NCI-H187 (cell line): ENCODE measurements around the gene PLPPR4.
"Not testable (repeated sequence)": the region's sequence is repeated elsewhere in the genome, so short reads cannot be mapped to it uniquely, and the experiment has no call there.

ENCODE experiments used
- DNase-seq, 2 experiments: peaks; one replicate each; lab custom pipeline; 2025; lab: John Stamatoyannopoulos, UW

PLPPR4 gene, protein sequence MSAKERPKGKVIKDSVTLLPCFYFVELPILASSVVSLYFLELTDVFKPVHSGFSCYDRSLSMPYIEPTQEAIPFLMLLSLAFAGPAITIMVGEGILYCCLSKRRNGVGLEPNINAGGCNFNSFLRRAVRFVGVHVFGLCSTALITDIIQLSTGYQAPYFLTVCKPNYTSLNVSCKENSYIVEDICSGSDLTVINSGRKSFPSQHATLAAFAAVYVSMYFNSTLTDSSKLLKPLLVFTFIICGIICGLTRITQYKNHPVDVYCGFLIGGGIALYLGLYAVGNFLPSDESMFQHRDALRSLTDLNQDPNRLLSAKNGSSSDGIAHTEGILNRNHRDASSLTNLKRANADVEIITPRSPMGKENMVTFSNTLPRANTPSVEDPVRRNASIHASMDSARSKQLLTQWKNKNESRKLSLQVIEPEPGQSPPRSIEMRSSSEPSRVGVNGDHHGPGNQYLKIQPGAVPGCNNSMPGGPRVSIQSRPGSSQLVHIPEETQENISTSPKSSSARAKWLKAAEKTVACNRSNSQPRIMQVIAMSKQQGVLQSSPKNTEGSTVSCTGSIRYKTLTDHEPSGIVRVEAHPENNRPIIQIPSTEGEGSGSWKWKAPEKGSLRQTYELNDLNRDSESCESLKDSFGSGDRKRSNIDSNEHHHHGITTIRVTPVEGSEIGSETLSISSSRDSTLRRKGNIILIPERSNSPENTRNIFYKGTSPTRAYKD

DNA sequence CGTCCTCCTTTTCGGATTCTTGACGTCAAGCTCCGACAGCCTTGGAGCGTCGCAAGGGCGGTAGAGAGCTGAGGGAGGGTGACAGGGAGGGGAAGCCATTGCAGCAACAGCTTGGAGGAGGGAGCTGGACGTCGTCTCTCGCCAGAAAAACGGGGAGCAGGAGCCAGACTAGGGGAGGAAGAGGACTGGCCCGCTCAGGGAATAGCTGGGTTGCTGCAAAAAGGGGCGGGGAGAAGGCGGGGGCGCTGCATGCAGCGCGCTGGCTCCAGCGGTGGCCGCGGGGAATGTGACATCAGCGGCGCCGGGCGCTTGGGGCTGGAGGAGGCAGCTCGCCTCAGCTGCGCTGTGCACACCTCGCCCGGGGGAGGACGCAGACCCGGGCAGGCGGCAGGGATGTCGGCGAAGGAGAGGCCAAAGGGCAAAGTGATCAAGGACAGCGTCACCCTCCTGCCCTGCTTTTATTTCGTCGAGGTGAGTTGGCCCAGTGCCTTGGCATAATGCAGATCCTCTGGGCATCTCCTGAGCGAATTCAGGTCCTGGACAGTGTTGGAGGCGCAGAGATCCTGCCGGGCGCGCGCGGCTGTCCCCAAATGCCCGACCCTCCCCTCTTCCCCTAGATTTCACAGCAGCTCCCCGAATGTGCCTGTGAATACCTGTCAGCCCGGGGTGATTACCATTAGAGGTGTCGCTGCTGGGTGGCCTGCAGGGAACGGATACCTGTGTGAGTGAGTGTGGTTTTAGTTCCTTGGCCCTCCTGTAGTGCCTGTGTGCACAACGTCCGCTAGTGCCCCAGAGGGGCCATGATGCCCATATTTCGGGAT is at the start of gene PLPPR4:
TSS of gene PLPPR4 (plus strand) at position 292 of the 821 bp plus-strand sequence. CDS start at position 394, 102 bp downstream.
- DNase-seq, result no peak

DNA sequence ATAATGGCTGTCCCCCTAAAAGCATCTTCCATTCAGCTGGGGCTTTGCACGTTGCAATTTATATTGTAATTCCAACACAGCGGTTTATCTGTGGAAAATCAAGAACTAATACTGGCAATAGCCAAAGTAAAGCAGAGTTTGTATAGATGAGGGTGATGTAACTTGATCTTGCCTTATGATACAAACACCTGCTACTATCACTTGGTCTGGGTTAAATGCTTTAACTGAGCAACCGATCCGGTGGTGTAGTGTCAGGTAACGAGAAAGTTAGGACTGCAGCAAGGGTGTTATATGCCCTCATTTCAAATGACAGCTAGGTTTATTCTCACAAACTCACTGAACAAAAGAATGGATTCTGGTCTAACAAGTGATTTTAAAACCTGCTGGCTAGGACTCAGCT is 47.3 kb upstream of the PLPPR4 start:
- no peak for DNase-seq

DNA sequence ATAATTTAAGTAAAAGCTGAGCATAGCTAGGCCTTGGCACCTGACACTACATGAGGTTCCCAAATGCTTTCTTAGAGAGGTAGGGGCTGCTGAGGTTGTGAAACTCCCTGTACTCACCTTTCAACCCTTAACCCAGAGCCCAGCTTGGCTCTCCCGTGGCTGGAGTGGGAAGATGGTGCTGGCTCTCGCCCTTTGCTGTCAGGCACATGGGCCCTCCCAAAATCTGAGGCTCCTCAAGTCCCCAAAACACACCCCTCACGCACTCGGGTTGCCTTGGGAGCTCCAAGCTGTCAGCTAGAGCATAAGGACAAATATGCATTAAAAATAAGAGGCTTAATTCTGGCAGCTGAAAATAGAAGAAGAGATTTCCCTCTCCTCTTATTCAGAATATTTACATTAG is 46.7 kb upstream of the PLPPR4 start:
- DNase-seq, result no peak

DNA sequence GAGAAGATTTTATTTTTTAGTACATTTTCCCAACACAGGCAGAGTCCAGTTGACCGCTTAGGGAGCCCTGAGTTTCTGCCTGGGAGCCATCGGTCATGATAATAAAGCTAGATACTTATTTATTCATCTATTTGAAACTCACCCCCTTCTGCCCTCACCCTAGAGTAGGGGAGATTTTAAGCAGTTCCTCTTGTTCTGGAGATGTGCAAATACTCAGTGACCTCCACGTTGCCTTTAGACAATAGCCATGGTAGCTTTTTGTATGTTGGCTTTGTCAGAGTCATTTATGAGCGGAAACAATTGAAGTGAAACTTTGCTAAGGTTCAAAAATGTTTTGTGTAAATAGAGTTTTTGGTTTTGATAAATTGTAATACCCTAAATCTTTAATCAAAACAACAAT is 45.7 kb upstream of the PLPPR4 start:
- no peak for DNase-seq

DNA sequence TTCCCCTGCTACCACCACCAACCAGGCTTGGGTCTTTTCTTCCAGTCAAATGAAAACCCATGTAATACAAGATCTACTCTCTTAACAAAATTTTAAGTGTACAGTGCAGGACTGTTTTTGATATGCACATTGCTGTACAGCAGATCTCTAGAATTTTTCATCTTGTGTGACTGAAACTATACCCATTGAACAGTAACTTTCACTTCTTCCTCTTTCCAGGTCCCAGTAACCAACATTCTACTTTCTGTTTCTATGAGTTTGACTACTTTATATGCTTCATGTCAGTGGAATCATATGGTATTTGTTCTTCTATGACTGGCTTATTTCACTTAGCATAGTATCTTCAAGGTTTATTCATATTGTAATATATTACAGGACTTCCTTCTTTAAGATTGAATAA is 45.3 kb upstream of the PLPPR4 start:
- no peak for DNase-seq

DNA sequence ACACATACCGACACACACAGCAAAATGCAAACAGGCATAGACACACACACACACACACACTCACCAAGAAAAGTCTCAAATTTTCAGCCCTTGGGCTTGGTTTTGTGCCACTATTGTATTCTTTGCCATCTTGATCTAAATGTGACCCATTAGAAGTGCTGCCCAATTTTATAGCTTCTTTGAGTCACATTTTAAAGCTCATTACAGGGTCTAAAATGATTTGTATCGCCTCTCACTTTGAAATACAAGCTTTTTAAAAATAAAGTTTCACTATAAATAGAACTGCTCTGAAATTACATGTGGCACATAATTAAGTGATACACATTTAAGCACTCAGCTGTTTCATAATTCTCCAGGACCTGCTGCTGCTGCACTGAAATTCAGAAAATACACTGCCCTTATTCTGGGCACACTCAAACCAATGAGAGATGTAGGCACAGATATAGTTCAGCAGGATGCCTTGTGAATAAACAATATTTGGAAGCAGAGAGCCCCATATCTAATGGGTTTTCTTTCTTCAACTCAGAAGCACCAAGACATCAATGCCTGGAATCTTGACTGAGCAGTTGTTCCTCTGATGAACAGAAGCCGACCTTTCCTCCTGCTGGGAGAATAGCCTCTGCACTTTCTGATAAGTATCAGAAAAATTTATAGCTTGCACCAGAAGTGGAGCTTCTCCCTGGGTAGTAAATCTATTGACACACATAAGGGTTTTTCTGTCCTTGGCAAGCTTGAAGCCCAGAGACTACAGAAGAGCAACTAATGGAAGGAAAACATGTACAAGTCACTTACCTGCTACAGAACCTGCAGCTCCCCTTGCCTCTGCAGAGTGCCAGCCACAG is 37.0 kb upstream of the PLPPR4 start:
- no peak for DNase-seq

DNA sequence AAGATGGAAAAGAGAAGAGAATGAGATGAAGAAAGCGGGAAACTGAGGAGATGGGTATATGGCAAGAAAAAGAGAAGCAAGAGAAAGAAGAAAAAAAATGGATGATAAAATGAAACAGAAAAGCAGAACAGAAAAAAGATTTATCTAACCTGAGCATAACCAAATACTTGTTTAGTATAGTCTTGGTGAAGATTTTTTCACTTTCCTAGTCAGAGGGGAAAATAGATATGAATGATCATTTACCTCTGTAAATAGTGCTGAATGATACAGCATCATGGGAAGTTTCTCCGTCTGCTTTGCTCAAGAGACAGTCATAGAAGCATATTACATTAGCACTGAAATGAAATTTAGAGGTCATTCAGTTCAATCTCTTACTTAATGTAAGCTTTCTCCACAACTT is 36.1 kb upstream of the PLPPR4 start:
- no peak for DNase-seq

DNA sequence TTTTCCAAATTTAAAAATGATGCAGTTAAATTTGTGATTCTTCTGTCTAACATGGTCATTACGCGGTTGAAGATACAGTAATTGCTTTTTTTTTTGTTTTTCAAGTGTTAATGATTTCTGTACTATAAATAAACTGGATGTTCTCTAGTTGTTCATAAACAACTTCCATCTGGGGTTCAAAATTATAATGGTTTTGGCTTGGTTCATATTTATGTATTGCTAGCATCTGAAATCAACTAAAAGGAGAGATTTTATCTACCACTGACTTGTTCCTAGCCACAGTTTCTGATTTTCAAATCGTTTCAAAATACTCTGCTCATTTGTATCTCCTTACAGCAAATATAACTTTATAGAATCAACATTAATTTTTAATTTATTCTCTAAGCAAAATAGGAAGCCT is 35.2 kb upstream of the PLPPR4 start:
- no peak for DNase-seq

DNA sequence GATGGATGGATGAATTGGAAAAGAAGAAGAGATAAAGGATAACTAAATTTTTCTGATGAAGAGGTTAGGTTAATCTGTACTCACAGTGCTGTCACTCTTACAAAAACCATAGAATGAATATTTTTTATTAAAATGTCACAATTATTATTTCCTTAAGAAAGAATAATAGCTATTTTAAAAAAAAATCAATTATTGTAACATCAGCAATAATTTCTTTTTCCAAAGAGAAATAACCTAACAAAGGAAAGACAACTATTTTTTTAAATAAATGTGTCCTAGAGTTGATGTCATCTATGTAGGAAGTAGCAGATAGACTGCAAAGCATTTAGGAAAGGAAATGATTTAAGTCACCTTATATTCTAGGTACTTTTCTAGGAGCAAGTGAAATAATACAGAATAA is 33.6 kb upstream of the PLPPR4 start:
- DNase-seq, result no peak

DNA sequence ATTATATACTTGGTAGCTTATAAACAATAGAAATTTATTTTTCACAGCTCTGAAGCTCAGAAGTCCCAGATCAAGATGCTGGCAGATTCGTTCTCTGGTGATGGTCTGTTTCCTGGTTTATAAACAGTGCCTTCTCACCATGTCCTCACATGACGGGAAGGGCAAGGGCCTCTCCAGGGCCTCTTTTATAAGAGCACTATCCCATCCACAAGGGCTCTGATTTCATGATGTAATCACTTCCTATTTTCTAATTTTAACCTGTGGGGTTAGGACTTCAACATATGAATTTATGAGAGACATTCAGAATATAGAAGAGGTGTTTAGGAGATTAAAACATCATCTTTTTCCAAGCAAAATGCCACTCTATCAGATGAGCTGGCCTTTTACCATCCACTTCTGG is 32.1 kb upstream of the PLPPR4 start:
- no peak for DNase-seq

DNA sequence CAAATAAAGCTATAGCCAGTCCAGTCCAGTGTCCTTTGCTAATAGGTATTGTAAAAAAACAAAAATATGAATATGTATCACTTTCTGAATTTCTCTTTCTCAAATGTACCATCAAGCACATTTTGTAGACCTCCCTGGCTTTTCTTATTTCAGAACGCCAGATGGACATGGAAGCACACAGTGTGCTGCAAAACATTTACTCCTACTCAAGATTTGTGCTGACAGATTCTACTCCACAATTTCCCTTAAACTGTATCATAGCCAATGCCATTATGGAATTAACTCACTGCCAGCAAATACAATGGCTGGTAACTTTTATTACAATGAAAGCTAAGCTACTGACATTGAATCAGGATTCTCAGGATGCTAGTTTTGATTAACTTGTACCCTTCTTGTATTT is 30.8 kb upstream of the PLPPR4 start:
- no peak for DNase-seq

DNA sequence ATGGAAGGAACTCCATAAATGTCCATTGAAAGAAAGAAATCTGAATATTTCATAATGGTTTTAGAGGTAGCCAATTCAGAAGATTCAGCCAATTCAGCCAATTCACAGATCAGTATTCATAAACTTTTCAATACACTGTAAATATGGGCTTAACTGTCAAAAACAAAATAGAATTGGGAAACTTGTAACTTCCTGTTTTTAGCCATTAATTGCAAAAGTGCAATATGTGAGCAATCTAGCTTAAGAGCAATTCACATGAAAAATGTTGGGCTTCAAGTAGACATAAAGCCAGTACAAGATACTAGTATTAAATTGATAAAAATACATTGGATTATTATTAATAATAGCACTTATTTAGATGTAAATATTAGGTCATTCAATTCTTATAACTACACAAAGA is 27.5 kb upstream of the PLPPR4 start:
- no peak for DNase-seq

DNA sequence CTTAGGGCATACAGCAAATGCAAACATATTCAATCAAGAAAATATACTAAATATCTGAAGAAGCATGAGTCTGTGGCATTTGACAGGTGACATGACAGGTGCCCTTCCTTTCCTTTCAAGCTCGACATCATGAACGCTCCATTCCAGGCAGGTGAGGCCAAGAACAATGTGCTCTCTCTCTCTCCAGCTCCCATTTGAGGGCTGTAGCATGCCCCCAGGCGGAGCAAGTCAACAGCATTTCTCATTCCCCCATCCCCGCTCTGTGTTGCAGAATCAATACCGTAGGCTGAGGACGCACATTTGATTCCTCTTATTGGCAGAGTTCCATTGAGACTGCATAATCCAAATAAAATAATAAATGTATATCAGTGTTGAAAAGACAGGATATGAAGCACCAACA is 24.6 kb upstream of the PLPPR4 start:
- DNase-seq, result no peak

DNA sequence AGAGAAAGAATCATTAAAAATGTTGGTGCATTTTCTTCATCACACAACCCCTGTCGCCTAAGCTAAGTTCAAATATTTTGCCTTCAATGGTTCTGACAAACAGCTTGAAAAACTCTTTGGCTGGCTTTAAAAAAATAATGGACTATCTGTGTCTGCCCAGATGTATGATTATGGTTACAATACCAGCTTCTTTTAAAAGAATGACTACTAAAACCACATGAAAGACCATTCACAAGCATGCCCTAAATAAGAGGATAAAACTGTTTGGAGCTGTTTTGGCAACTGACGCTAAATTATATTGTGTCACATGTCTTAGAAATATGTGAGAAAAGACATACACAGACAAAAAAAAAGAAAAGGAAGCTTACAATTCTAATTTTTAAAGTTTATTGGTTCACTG is 23.7 kb upstream of the PLPPR4 start:
- no peak for DNase-seq

DNA sequence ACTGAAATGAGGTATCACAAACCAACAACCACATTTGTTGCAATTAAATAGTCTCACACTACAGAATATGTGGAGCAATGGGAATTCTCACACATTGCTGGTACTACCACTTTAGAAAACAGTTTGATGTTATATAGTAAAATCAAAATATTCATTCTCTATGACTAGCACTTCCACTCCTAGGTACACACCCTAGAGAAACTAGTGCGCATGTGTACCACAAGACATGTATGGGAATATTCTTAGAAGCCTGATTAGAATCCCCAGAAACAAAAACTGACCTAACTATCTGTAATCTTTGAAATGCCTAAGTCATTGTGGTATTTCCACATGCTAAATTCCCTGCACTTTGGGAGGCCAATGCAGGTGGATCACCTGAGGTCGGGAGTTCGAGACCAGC is 18.1 kb upstream of the PLPPR4 start:
- no peak for DNase-seq

DNA sequence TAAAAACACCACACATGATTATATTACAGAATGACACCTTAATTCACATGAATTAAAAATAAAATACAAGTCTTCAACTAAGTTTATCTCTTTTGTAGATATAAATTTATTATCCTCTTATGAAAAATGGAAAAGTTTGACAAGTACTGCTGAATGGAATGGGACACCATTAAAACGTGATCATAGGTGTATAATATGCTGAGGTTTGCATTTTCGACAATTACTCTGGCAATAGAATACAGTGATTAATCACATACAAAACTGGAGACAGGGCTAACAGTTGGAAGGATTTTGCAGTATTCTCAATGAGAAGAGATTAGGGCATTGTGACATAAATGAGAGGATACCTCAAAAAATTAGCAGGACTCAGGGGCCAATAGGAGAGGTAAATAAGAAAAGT is 17.1 kb upstream of the PLPPR4 start:
- DNase-seq, result no peak

DNA sequence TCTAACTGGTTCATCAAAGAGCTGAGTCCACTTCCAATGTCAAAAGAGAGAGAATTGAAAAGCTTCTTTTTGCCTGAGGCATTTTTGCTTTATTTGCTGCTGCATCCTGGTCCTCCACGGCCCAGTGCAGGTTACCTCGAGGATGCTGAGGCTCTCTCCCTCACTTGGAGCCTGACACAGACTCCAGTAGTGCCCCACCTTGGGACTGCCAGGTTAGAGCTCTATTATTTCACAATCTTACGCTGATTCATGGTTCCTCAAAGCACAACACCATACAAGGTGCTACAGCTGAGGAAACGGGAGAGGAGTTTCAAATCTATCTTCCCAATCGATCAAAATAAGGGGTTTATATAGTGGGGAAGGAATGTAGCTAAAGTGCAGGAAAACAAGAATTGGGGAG is 13.6 kb upstream of the PLPPR4 start:
- no peak for DNase-seq

DNA sequence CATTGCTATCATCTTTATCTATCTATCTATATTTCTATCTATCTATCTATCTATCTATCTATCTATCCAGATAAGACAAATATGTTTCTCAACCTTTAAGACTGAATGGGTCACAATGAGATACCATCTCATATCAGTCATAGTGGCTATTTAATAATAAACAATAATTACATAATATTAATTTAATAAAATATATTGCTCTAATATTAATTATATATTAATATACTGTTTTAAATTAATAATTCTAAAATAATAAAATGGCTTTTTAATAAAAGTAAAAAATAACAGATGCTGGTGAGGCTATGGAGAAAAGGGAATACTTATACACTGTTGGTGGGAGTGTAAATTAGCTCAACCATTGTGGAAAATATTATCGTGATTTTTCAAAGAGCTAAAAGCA is 13.0 kb upstream of the PLPPR4 start:
- DNase-seq, result no peak

DNA sequence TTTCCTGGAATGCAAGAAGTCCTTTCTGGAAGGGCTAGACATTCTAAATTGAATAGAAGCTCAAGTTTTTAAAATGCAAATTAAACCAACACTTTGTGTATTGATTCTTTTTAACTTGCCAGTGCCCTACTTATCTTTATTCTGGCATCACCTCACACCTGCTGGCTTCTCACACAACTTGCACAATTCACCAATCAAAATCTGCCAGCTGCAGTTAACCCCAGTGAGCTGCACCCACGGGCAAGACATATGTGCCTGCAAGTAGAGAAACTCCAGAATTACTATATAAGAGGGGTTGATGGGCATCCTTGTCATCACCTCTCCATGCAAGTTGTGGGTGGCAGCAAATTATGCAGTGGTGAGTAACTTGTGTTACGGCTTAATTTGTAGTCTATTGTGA is 11.7 kb upstream of the PLPPR4 start:
- no peak for DNase-seq

DNA sequence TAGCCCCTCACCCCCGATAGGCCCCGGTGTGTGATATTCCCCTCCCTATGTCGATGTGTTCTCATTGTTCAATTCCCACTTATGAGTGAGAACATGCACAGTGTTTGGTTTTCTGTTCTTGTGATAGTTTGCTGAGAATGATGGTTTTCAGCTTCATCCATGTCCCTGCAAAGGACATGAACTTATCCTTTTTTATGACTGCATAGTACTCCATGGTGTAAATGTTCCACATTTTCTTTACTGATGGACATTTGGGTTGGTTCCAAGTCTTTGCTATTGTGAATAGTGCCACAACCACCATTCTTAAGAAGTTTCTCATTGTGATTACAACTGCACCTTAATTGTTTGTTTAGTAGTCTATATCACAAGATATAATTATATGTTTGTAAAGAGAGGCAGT is 3.9 kb upstream of the PLPPR4 start:
- not testable (repeated sequence) for DNase-seq

DNA sequence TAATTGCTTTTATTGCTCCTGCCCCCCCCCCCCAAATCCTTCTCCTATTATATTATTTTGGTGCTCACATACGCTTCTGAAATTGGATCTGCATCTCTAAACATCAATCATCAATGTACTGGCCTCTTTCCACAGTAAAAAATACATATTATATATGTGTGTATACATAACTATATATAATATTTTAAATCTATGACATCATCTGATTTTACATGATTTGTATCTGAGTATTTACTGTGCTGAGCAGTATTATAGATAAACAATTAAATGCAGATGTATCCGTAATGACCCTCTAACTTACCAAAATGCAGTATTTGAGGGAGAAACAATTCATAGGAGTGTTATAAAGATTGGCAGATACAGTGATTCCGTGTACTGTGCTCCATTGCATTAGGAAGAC is 832 bp downstream of the PLPPR4 start:
- DNase-seq, result no peak

DNA sequence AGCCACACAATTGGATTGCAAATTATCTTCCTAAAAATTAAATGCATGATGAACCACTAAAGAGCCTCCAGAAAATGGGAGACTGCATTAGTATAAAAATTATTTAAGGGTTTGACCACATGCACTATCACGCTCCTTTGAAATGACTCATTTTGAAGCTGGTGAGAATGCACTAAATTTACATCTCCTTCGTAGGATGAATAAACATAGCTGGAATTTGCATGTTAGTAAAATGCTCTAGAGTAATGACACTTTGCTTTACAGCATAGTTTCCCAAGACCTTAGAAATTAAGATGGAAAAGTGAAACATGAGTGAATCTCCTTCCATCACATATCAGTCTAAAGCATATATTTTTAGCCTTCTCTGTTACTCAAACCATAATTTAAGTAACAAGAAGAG is 2.4 kb downstream of the PLPPR4 start:
- DNase-seq, result no peak
